NCI-H2107 treated with DMSO at 0.1 percent for 48 hours (cell line): ENCODE results near the gene SIGLEC7.

ENCODE experiments used
- DNase-seq: peaks from one replicate; lab custom pipeline; 2025; ENCODE audit not compliant: unreplicated experiment; lab: John Stamatoyannopoulos, UW

SIGLEC7 gene

DNA sequence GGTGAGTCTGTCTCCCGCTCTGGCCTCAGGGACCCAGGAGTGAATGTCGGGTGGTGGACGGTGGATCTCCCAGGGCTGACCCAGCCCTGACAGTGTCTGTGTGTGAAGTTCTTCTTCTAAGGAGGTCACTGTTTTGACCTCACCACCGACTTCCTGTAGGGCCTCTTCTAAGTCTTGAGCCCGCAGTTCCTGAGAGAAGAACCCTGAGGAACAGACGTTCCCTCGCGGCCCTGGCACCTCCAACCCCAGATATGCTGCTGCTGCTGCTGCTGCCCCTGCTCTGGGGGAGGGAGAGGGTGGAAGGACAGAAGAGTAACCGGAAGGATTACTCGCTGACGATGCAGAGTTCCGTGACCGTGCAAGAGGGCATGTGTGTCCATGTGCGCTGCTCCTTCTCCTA is at the start of gene SIGLEC7:
SIGLEC7 (plus strand) TSS at position 183 of the 400 bp plus-strand sequence; CDS start at position 252, 69 bp downstream.
- DNase-seq = no peak

DNA sequence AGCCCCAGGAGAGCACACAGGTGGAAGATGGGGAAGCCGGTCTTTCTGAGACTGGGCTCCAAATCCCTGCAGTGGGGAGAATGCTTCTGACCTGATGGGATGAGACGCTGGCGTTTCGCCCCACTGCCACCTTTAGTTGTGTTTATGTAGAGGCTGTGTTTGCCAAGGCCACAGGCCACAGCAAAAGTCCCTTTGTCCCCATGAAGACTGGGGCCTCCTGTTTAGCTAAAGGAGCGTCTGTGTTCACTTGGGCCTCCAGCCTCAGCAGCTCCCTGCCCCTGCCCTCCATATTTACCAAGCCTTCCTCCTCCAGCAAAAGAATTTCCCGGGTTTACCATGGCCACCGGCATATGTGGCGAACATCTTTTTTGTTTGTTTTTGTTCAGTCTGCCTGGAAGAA is 49.0 kb upstream of the SIGLEC7 start:
- no peak for DNase-seq

DNA sequence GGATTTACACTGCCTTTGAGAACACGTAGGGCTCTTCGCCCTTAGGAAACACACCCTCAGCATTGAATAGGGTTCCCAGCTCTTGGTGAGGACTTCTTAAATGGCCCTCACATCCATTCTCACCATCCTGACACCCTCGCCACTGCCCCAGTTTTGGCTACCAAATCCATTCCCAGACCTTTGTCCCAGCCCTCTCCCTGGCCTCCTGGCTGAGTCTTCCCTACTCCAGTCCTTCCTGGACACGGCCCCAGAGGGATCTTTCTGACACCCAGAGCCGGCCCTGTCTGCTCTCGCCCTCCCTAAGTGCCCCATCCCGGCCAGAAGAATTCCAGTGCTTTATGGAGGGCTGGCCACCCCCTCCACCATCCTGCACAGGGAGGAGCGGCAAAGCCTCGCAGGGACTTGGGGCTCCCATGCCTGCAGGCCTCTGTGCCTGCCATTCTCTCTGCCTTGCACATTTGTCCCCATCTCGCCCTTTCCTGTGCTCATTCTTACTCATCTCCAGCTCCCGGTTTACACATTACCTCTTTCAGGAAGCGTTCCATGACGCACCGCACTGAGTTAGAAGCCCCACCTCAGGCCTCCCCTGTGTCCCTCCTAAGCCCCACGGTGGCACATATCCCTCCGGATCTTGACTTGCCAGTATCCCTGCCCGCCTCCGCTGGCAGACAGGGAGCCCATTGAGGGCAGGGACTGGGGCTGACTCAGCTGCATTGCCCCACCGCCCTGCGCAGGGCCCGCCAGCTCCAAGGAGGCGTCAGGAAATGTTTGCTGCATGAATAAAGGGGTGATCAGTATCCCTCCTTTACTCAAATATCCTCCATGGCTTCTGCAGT is 48.4 kb upstream of the SIGLEC7 start:
- DNase-seq = no peak

DNA sequence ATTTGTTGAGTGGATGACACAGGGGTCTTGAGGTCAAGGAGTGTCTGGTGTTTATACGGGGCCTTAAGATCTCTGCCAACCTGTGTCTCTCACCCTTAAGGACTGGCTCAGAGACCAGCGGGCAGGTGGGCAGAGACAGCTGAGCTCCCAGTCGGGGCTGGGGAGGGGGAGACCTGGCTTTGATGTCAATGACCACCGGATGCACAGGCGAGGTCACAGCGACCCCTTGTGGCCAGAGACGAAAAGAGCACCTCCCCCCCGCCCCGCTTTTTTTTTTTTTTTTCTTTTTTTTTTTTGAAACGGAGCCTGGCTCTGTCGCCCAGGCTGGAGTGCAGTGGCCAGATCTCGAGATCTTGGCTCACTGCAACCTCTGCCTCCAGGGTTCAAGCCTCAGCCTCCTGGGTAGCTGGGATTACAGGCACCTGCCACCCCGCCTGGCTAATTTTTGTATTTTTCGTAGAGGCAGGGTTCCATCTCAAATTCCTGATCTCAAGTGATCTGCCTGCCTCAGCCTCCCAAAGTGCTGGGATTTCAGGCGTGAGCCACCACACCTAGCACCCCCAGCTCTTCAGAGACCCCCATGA is 47.3 kb upstream of the SIGLEC7 start:
- DNase-seq = no peak

DNA sequence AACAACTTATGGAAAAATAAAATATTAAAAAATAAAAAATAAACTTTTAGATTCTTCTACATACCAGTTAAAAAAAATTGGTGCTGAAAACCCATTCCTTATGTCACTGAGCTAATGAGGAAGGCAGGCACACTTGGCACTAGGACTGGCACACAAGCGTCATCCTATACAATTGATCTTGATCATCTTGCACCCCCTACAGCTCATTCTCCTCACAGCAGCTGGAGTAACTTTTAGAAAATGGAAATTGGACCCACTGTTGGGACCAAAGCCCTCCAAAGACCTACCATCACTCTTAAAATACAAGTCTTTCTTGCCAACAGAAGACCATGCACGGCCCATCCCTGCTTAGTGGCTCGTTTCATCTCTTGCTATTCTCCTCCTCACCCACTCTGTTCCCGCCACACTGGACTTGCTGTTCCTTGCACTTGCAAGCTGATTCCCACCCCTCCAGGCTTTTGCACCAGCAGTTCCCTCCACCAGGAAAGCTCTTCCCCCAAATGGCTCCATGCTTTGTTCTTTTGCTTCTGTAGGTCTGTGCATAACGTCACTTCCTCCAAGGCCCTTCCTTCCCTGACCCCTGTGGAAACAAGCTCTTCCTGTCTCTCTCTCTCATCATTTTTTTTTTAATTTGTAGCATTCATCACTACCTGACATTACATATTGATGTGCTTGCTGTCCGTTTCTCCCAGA is 45.5 kb upstream of the SIGLEC7 start:
- DNase-seq = peak; percentile 29

DNA sequence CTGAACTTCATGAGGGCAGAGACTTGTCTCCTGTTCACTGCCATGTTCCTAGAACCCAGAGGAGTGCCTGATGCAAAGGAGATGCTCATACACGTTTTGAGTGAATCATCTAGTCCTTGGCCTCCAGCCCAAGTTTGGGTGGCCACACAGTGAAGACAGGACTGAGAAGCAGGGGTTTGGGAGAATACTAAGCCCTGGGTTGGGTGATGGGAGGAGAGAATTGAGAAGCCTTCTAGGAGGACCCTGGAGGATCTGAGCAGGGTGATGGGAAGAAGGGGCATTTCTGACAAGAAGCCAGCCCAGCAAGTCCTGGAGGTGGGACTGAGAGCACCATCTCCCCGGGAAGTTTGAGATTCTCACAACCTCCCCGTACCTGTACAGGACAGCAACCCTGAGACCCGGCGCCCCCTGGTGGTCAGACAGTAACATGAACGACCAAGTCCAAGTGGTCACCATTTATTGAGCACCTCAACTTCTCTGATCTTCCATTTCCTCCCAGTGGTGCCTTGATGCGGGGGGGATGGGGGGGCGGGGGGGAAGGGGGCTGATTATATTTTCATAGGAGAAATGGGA is 44.8 kb upstream of the SIGLEC7 start:
- DNase-seq = peak; percentile 39

DNA sequence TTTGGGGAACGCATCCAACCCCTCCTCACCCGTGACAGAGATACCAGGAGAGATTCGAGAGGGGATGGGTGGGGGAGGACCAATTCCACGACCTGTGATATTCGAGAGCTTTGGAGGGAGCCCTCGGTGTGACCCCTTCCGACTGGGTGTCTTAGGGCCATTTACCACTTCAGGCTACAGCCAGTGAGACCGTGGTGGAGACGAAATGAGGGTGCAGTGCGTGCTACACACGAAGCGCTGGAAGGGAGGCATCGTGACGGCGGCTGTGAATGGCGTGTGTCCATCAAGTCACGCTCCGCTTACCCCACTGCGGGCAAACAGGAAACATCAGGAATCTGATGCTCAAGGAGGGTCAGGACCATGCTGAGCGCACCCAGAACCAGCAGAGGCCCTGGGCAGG is 44.3 kb upstream of the SIGLEC7 start:
- DNase-seq = no peak

DNA sequence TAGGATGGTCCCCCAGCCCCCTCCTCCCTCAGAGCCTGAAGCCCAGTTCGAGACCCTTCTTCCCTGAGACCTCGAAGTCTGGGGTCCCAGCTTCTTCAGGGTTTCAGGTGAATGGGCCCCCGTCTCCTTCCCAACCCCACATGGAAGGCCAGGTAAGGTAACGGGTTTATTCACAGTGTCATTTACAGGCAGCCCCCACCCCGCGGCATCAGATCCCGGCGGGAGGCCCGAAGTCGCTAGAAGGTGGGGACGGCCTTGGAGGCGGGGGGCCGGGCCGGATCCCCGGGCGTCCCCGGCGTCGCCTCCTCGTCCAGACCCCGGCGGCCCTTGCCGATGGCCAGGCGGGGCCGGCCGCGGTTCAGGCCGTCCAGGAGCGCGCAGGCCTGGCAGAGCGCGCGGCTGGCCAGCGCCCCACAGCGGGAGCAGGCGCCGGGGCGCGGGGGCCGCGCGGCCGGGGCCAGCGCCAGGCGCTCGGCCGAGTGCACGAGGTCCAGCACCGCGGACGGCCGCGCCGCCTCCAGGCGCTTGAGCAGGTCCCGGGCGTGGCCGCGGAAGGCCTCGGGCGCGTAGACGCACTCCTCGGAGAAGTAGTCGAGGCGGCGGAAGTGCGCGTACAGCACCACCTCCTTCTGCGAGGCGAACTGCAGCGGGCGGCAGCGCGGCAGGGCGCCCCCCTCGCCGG is 43.6 kb upstream of the SIGLEC7 start:
- no peak for DNase-seq

DNA sequence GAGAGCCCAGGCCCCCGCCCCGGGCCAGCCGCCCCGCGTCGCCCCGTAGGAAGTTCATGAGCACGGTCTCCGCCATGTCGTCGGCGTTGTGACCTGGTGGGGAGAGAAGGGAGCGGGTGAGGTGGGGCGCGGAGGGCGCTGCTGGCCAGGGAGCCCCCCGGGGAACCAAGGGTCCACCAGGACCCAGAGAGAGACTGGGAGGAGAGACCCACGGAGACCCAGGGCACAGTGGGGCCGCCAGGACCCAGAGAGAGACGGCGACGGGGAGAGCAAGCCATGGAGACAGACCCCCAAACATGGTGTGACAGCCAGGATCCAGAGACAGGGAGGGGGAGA is 43.1 kb upstream of the SIGLEC7 start:
- DNase-seq = no peak

DNA sequence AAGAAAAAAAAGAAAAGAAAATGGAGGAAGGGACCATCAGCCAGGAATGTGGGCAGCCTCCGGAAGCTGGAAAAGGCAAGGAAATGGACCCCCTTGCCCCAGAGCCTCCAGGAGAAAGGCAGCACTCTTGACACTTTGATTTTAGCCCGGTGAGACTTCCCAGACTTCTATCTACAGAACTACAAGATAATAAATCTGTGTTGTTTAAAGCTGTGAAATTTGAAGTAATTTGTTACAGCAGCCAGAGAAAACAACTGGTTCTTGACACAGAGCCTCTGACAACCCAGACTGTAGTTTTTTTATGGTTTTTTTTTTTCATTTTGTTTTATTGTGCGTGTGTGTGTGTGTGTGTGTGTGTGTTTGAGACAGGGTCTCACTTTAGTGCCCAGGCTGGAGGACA is 41.5 kb upstream of the SIGLEC7 start:
- no peak for DNase-seq

DNA sequence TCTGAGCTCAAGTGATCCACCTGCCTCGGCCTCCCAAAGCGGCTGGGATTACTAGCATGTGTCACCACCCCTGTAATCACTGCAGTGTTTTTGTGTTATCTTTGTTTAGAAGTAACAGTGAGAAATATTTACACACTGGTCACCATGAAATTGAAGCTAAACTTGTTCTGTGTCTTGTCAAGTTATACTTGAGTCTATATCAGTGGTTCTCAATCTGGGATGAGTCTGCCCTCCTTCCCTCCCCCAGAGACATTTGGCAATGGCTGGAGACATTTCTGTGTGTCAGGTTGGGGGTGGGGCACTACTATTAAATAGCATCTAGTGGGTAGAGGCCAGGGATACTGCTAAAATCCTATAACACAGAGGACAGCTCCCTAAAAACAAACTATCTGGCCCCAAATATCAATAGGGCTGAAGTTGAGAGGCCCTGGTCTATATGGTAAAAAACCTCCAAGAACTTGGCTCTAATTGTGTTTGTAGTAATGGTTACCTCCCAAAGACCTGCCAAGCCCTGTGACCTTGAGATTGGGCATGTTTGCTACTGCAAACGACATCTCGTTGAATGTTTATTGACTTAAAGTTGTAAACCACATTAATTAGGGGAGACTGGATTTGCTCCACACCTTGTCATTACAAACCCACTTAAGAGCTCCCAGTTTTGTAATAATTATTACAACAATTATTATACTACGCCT is 40.8 kb upstream of the SIGLEC7 start:
- DNase-seq = no peak

DNA sequence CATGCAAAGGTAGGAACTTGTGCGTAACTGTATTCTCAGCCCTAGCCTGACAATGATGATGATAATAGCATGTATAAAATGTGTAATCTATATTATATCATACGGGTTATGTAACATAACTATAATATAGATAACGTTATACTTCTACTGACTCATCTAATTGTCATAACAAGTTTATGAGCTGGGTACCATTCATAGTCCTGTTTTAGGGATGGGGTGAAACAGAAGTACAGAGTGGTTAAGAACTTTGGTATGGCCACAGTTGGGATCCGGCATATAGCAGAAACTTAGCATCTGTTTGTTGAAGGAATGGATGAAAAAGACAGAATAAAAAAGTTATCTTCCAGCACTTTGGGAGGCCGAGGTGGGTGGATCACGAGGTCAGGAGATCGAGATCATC is 39.1 kb upstream of the SIGLEC7 start:
- no peak for DNase-seq

DNA sequence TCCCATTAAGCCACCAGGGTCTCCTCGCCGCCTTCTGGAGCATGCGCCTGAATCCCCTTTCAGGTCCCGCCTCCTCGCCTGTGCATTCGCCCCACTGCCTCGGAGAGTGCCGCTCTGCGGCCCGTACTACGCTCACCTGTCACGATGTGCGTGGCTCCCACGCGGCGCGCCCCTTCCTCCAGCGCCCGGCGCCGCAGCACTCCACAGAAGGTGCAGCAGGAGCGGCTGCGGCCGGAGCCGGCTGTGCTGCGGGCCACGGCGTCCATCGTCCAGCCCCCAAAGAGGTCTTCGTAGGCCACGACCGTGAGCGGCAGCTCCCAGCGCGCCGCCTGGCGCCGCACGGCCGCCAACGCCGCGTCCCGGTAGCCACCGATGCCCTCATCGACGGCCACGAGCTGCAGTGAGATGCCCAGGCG is 38.2 kb upstream of the SIGLEC7 start:
- DNase-seq = no peak

DNA sequence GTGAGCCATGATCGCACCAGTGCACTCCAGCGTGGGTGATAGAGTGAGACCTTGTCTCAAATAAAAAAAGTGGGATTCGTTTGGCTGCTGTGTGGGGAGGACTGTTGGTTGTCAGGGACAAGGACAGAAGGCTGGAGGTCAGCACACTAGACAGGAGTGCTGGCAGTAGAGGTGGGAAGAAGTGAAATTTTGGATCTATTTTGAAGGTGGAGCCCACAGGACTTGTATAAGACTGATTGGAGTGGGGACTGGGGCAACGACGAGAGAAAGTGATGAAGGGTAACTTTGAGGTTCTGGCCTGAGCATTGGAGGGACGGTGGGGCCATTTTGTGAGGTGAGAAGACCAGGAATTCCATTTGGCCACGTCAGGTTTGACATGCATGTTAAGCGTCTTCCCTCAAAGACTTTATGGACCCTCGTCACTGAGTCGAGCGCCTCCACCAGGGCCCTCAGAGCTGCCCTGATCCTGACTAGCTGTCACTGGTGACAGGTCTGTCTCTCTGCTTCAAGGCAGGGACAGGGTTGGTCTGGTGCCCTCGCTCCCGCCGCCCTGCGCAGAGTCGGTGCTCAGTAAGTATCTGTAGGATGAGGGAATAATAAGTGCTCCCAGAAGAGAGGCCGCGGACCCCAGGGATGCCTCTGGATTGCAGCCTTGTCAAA is 34.6 kb upstream of the SIGLEC7 start:
- no peak for DNase-seq

DNA sequence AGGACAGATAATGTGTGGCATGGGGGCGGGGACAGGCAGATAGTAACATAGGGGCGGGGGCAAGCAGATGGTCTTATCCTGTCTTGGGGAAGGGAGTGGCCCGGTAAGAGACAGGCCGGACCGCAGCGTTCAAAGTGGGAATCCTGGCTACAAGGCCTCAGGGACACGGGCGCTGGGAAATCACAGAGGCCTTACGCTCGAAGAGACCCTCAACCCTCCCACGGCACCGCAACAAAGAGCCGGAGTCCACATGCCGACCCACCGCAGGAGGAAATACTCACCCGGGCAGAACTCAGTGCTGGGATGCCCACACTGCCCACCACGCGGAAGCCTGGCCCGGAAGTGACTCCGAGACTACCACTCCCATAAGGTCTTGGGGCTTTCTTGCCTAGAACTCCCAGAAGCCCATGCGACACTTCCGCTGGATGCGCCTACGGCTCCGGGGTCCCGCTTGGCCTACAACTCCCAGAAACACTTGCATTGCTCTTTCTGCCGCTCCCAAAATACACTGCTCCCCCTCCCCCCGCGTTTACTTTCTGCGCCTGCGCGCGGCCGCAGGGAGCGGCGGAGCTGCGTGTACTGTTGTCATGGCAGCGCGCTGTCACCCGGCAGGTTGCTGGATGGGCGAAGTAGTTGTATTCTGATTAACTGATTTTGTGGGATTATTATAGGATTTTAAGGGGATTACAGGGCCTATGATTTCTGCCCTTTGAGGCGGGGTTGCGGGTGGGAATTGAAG is 33.9 kb upstream of the SIGLEC7 start, which contains the start of gene CTU1:
CTU1 (minus strand) TSS at position 344 of the 739 bp plus-strand sequence. CDS start 3,840 bp downstream, outside the sequence.
- DNase-seq = peak; percentile 97

DNA sequence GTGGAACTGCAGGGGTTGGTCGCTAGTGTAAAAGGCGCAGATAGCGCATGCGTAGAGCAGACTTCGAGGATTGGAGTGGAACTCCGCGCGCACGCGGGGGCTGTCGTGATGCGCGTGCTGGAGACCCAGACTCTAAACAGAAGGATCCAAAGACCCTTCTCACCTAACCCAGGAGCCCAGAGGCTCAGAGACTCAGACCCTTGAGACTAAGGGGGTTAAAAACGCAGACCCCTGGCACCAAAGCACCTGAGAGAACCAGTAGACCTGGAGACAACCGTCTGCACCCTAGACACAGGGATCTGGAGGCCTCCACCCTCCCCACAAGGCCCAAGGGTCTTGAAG is 33.3 kb upstream of the SIGLEC7 start:
- DNase-seq = no peak

DNA sequence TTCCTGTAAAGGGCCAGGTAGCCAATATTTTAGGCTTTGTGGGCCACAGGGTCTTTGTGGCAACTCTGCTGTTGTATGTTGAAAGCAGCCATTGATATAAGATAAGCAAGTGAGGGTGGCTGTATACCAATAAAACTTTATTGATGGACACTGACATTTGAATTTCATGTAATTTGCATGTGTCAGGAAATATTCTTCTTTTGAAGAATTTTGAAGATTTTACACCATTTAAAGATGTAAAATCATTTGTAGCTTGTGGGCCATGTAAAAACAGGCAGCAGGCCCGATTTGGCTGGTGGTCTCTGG is 31.5 kb upstream of the SIGLEC7 start:
- DNase-seq = no peak

DNA sequence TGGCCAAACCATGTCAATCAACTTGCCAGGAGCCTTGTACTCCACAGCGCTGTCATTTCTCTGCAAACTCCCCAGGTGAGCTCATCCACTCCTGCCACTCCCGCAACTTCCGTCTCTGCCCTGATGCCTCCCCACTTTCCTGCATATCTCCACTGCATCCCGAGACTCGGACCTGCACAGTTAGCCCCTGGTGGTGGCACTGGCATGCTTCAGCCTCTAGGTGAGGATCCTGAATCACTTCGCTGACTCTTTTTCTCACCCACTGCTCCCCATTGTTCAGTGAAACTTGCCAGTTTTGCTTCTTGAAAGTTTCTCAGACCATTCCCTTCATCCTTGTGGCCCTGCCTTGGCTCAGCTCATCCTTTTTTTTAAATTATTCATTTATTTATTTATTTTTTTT is 30.5 kb upstream of the SIGLEC7 start:
- DNase-seq = no peak

DNA sequence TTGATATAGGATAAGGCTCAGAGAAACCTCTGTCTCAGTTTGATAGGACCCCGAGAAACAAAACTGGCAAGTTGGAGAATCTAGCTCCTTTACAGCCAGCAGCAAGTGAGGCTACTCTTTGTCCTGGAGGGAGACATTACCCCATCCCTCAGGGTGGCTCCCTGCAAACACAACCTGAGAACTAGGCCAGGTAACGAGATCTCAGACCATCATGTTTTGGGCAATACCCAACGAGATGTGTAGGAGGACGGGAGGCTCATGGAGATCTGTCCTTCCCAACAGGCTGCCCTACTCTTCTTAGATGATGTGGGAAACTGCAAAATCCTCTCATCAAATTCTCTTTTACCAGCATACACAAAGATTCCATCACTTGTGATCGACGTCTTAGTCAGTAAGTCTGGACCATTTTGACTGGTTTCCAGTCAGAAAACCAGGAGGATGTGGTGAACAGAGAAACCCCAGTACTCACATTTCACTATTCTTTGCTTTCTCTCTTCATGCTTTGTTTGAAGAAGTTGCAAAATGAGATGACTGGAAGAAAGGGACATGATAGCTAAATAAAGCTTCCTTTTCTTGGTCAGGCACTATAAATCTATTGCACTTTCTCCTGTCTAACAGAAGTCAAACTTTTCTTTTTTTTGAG is 27.9 kb upstream of the SIGLEC7 start:
- DNase-seq = no peak
